ENCODE results near the gene OR1L8.
"Not testable (repeated sequence)": the region's sequence is repeated elsewhere in the genome, so short reads cannot be mapped to it uniquely, and the experiment has no call there.

The OR1L8 gene, protein sequence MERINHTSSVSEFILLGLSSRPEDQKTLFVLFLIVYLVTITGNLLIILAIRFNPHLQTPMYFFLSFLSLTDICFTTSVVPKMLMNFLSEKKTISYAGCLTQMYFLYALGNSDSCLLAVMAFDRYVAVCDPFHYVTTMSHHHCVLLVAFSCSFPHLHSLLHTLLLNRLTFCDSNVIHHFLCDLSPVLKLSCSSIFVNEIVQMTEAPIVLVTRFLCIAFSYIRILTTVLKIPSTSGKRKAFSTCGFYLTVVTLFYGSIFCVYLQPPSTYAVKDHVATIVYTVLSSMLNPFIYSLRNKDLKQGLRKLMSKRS

DNA sequence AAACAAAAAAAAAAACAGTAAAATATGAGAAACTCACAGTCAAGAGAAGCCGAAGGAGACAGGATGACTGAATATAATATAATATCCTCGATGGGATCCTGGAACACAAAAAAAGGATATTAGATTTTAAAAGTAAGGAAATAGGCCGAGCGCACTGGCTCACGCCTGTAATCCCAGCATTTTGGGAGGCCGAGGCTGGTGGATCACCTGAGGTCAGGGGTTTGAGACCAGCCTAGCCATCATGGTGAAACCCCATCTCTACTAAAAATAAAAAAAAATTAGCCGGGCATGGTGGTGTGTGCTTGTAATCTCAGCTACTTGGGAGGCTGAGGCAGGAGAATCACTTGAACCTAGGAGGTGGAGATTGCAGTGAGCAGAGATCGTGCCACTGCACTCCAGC is at the start of gene OR1L8:
TSS of gene OR1L8 (minus strand) at position 101 of the 400 bp plus-strand sequence. CDS start 14,907 bp downstream, outside the sequence.
- DNase-seq (ENCODE audit: low read depth): not testable (repeated sequence)

DNA sequence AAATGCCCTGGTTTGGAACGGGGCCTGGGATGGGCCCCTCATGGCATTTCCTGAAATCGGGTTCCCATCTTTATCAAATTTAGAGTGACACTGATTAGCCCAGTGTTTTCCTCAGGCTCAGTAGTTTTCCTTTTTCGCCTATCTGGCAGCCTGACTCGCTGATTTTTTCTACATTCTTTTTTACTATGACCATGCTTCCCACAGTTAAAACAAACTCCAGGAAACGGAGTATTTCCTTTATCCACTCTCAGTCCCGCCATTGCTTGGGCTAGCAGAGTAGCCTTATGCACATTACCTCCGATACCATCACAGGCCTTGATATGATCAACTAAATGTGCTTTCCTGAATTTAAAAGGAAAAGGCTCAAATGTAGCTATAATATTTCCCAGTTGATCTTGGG is 36.8 kb upstream of the OR1L8 start:
- no peak for DNase-seq (ENCODE audit: low read depth)

DNA sequence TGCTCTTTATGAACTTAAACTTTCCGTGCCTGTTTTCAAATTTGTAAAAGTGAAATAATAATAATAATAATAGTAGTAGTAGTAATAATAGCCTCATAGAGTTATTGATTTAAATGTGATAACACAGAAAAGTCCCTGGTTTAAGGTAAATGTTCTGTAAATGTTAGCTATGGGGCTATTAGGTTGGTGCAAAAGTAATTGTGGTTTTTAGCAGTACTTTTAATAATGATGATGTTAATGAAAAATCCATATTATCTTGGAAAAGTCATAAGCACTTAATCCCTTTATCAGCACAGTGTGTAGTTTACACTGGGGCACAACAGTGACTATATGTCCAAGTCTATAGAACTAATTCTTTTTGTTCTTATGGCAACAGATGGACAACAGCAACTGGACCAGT is 31.2 kb upstream of the OR1L8 start, which contains the start of gene OR1Q1:
TSS of gene OR1Q1 (plus strand) at position 377 of the 400 bp plus-strand sequence. CDS start at position 377, 0 bp downstream.
- DNase-seq (ENCODE audit: low read depth): no peak

GRCh38 chr9:122609804-122610203 is 26.6 kb upstream of the OR1L8 start:
- no peak for DNase-seq (ENCODE audit: low read depth)

- DNase-seq (ENCODE audit: low read depth): no peak
These were observed 23.4 kb upstream of the OR1L8 start for GRCh38 chr9:122606587-122606986.

GRCh38 chr9:122605691-122606090 is 22.5 kb upstream of the OR1L8 start:
- no peak for DNase-seq (ENCODE audit: low read depth)

DNA sequence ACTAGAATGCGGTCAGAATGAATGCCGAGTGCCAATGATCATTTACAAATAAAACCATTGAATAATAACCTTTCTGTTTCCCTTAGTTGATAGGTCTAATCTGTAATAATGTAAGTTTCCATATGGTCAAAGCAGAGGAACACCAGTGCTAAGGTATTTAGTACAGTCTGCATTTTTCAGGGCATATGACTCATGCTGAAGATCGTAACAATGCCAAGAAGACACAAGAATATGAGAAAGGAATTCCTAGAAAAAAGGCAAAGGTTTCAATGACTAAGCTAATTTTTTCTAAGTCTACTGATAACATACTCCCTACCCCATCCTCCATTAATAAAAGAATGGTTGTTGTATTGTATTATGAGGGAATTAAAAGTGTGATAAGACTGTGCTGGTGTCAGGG is 2.8 kb downstream of the OR1L8 start:
- peak; percentile 72 for DNase-seq (ENCODE audit: low read depth)

DNA sequence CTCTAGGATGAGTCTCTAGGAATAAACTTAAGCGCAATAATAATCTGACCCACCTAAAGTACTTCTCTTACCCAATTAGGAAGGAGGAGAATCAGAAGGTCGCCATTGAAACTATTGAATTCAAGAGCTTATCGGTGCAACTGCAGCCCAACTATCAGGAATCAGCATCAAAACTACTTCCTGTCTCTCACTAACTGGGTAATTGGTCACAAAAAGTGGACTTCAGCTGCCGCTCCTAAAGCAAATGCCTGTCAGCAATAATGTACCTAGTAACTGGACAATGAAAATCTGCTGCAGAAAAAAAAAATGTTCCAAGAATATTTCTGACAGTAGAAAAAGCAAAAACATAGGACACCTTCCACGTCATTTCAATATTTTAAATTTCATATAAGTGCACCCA is 3.3 kb downstream of the OR1L8 start:
- DNase-seq (ENCODE audit: low read depth): no peak

DNA sequence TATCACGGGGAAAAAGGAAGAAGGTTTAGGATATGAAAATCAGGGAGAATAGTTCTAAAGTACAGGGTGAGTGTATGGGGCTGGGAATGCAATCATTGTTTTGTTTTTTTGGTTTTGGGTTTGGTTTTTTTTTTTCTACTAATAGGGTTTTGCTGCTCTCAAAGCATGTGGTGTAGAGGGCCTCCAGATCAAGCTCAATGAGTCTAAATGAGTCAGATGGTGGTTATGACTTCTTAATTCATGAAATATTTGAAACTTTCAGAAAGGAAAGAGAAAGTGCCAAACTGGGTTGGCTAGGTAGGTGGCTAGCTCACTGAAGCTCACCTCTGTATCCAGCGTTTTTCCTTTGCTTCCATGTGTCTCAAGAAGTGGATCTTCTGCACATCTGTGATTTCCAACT is 10.7 kb downstream of the OR1L8 start:
- DNase-seq (ENCODE audit: low read depth): peak; percentile 32

DNA sequence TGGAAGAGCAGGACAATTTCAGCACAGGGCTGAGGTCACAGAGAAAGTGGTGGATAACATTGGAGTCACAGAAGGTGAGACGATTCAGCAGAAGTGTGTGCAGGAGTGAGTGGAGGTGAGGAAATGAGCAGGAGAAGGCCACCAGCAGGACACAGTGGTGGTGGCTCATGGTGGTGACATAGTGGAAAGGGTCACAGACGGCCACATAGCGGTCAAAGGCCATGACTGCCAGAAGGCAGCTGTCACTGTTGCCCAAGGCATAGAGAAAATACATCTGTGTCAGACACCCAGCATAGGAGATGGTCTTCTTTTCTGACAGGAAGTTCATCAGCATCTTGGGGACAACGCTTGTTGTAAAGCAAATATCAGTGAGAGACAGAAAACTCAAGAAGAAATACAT is 15.3 kb downstream of the OR1L8 start:
- no peak for DNase-seq (ENCODE audit: low read depth)

GRCh38 chr9:122562134-122562760 is 20.9 kb downstream of the OR1L8 start:
- DNase-seq (ENCODE audit: low read depth): no peak

DNA sequence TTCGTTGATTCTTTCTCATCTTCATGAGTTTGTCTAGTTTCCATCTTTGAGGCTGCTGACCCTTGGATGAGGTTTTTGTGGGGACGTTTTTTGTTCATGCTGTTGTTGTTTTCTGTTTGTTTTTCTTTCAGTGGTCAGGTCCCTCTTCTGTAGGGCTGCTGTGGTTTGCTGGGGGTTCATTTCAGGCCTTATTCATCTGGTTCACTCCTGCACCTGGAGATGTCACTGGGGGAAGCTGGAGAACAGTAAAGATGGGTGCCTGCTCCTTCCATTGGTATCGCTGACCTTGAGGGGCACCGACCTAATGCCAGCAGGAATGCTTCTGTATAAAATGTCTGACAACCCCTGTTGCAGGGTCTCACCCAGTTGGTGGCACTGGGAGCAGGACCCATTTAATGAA is 21.7 kb downstream of the OR1L8 start:
- no peak for DNase-seq (ENCODE audit: low read depth)

GRCh38 chr9:122552812-122553211 is 30.4 kb downstream of the OR1L8 start, which contains the start of gene OR1N2:
Gene OR1N2, plus strand, starts transcription at chr9:122553112. Its CDS starts 100 bp downstream, at chr9:122553212.
- DNase-seq (ENCODE audit: low read depth): no peak

GRCh38 chr9:122551371-122551770 is 31.8 kb downstream of the OR1L8 start:
- DNase-seq (ENCODE audit: low read depth): no peak

GRCh38 chr9:122546196-122546595 is 37.0 kb downstream of the OR1L8 start:
- DNase-seq (ENCODE audit: low read depth): no peak

- DNase-seq (ENCODE audit: low read depth): no peak
These were observed 44.4 kb downstream of the OR1L8 start for GRCh38 chr9:122538757-122539156.

- not testable (repeated sequence) for DNase-seq (ENCODE audit: low read depth)
These were observed 46.1 kb downstream of the OR1L8 start for GRCh38 chr9:122537066-122537465.

DNA sequence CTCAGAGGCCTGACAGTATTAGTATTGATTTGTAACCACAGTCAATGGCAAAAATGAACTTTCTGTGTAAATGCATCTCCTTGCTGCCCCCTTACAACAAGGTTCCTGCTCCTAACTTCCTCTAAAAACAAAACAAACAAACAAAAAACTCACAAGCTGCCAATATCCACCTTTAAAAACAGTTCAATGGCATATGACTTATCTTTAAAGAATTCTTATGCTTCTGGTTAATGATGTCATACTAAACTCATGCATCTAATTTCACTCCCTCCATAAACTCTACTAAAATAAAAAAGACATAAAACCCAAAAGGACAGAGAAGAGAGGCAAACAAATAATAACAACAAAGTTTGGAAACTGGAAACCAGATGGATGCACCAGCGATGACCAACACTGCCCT is 47.0 kb downstream of the OR1L8 start:
- no peak for DNase-seq (ENCODE audit: low read depth)

GRCh38 chr9:122531157-122531556 is 52.0 kb downstream of the OR1L8 start:
- DNase-seq (ENCODE audit: low read depth): not testable (repeated sequence)

- DNase-seq (ENCODE audit: low read depth): no peak
These were observed 56.0 kb downstream of the OR1L8 start, which contains the start of gene OR1N1 for GRCh38 chr9:122527193-122527592. Gene OR1N1, minus strand, starts transcription at chr9:122527293. Its CDS starts 0 bp downstream, at chr9:122527293.

GRCh38 chr9:122526602-122527001 is 56.6 kb downstream of the OR1L8 start:
- DNase-seq (ENCODE audit: low read depth): no peak

GRCh38 chr9:122519376-122519775 is 63.8 kb downstream of the OR1L8 start:
- no peak for DNase-seq (ENCODE audit: low read depth)

DNA sequence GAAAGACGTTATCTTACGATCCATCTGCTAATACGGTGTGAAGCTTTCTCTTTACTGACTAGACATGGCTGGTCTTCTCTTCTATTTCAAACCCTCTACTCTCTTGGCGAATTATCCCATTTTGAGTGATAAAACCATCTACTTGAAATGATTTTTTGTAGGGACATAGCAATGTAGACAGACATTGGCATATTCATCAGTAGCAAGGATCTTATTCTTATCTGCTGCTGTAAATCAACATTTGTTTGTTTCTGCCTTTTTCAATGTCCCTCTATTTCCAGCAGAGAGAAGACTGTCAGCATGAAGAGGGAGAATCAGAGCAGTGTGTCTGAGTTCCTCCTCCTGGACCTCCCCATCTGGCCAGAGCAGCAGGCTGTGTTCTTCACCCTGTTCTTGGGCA is 64.3 kb downstream of the OR1L8 start, which contains the start of gene OR1J4:
TSS of gene OR1J4 (plus strand) at position 301 of the 400 bp plus-strand sequence. CDS start at position 301, 0 bp downstream.
- DNase-seq (ENCODE audit: low read depth): no peak
